GM23338 (cell line): ENCODE data around the gene PCSK5. TPM values are rescaled to one million over a fixed set of nuclear protein-coding genes. Genes with fewer than 3 reads are reported as not detected.

Source experiments
- ATAC-seq: fragments of 200-7000 bp; cut with Tn5 transposase; 3 replicates; pipeline ENCODE4 v1.9.1; 2020
- DNase-seq: peaks from one replicate; pipeline ENCODE4 v3.0.0-alpha.2; 2015; ENCODE audit warnings: low spot score
- H2AFZ ChIP-seq: fragments of 200-600 bp; sonication (generic); 2 replicates; pipeline ENCODE4 v1.8.0; 2016; ENCODE audit warnings: antibody characterized with exemption, mild to moderate bottlenecking, moderate library complexity
- H3F3A ChIP-seq: fragments of 200-600 bp; sonication (generic); replicated peaks from 2 replicates; pipeline ENCODE4 v1.8.0; 2017; ENCODE audit warnings: antibody characterized with exemption, mixed run types, low read depth
- H3K27ac ChIP-seq: fragments of 200-600 bp; sonication (generic); 2 replicates; pipeline ENCODE4 v1.6.1; 2016; ENCODE audit warnings: low read depth
- H3K27me3 ChIP-seq: fragments of 200-600 bp; sonication (generic); 2 replicates; pipeline ENCODE4 v1.8.0; 2016; ENCODE audit warnings: mild to moderate bottlenecking, mixed run types, moderate library complexity; ENCODE audit not compliant: insufficient read depth
- H3K36me3 ChIP-seq: fragments of 200-600 bp; sonication (generic); 2 replicates; pipeline ENCODE4 v1.8.0; 2016; ENCODE audit warnings: mild to moderate bottlenecking; ENCODE audit not compliant: insufficient read depth
- H3K4me1 ChIP-seq: fragments of 200-600 bp; sonication (generic); 2 replicates; pipeline ENCODE4 v1.8.0; 2016; ENCODE audit warnings: mild to moderate bottlenecking, moderate library complexity; ENCODE audit not compliant: insufficient read depth
- H3K4me2 ChIP-seq: fragments of 200-600 bp; sonication (generic); 2 replicates; pipeline ENCODE4 v1.7.1; 2017; ENCODE audit warnings: mixed run types
- H3K4me3 ChIP-seq: fragments of 200-600 bp; sonication (generic); 2 replicates; pipeline ENCODE4 v1.6.1; 2016; ENCODE audit warnings: mixed run types
- H3K79me2 ChIP-seq: fragments of 200-600 bp; sonication (generic); replicated peaks from 2 replicates; pipeline ENCODE4 v1.8.0; 2017; ENCODE audit warnings: mild to moderate bottlenecking; ENCODE audit not compliant: insufficient read depth
- H3K9me2 ChIP-seq: fragments of 200-600 bp; sonication (generic); 2 replicates; pipeline ENCODE4 v1.8.0; 2017; ENCODE audit not compliant: insufficient read depth
- H4K20me1 ChIP-seq: fragments of 200-600 bp; sonication (generic); replicated peaks from 2 replicates; pipeline ENCODE4 v1.8.0; 2017; ENCODE audit warnings: mild to moderate bottlenecking; ENCODE audit not compliant: insufficient read depth
- H3K27ac Mint-ChIP-seq: 2 replicates; pipeline ENCODE4 v1.8.0; 2020; ENCODE audit warnings: inconsistent platforms, mild to moderate bottlenecking, moderate library complexity, mixed read lengths
- H3K27me3 Mint-ChIP-seq: 3 replicates; pipeline ENCODE4 v1.8.0; 2022; ENCODE audit warnings: low read depth, mild to moderate bottlenecking, moderate library complexity, mixed read lengths, inconsistent platforms; ENCODE audit not compliant: insufficient read depth, poor library complexity
- H3K36me3 Mint-ChIP-seq: 3 replicates; pipeline ENCODE4 v1.8.0; 2021; ENCODE audit warnings: low read depth, mild to moderate bottlenecking, inconsistent platforms, moderate library complexity, mixed read lengths
- H3K4me1 Mint-ChIP-seq: 3 replicates; pipeline ENCODE4 v1.8.0; 2020; ENCODE audit warnings: mild to moderate bottlenecking, inconsistent platforms, mixed read lengths
- H3K4me3 Mint-ChIP-seq: 3 replicates; pipeline ENCODE4 v1.8.0; 2021; ENCODE audit warnings: moderate library complexity, mild to moderate bottlenecking, inconsistent platforms, mixed read lengths
- H3K9me3 Mint-ChIP-seq: 3 replicates; pipeline ENCODE4 v1.8.0; 2020; ENCODE audit warnings: moderate library complexity, mild to moderate bottlenecking, inconsistent platforms, mixed read lengths
- CREB1 ChIP-seq: fragments of 250-450 bp; sonication (Bioruptor Pico); IDR thresholded peaks from 2 replicates; pipeline ENCODE4 v1.5.0; 2020; ENCODE audit warnings: low read depth, mild to moderate bottlenecking, moderate library complexity
- CTCF ChIP-seq, 2 experiments: fragments of 200-600 bp in 1 of 2; sonication (generic) in 1 of 2; conservative IDR thresholded peaks; 2 replicates each; pipeline versions ENCODE4 v1.5.1 to v1.6.1; 2016 to 2017; ENCODE audit warnings: antibody characterized with exemption in 2 of 2, low read depth in 2 of 2, mild to moderate bottlenecking in 2 of 2, moderate library complexity in 1 of 2
- EZH2 ChIP-seq: fragments of 200-600 bp; sonication (generic); IDR thresholded peaks from one replicate; pipeline ENCODE4 v1.8.0; 2017; ENCODE audit warnings: antibody characterized with exemption, mild to moderate bottlenecking, low read depth; ENCODE audit not compliant: unreplicated experiment
- EZH2phosphoT487 ChIP-seq: fragments of 200-600 bp; sonication (generic); IDR thresholded peaks from one replicate; pipeline ENCODE4 v1.8.1; 2018; ENCODE audit warnings: antibody characterized with exemption; ENCODE audit not compliant: unreplicated experiment
- JUNB ChIP-seq: IDR thresholded peaks from one replicate; pipeline ENCODE4 v1.6.1; 2016; ENCODE audit warnings: antibody characterized with exemption; ENCODE audit not compliant: unreplicated experiment
- NANOG ChIP-seq: IDR thresholded peaks from 2 replicates; pipeline ENCODE4 v1.6.1; 2016; ENCODE audit warnings: antibody characterized with exemption, borderline replicate concordance
- POLR2AphosphoS5 ChIP-seq: IDR thresholded peaks from 2 replicates; pipeline ENCODE4 v1.6.1; 2016; ENCODE audit warnings: antibody characterized with exemption, low read depth
- STAT1 ChIP-seq: IDR thresholded peaks from one replicate; pipeline ENCODE4 v1.6.1; 2016; ENCODE audit warnings: antibody characterized with exemption; ENCODE audit not compliant: unreplicated experiment
- ZNF114 ChIP-seq: fragments of 250-450 bp; sonication (Bioruptor Pico); IDR thresholded peaks from 2 replicates; pipeline ENCODE4 v1.5.0; 2020; ENCODE audit warnings: mild to moderate bottlenecking, moderate library complexity
- ZNF331 ChIP-seq: fragments of 250-450 bp; sonication (Bioruptor Pico); IDR thresholded peaks from 2 replicates; pipeline ENCODE4 v1.5.0; 2020; ENCODE audit warnings: low read depth, mild to moderate bottlenecking, moderate library complexity
- ZNF462 ChIP-seq: fragments of 250-450 bp; sonication (Bioruptor Pico); IDR thresholded peaks from 2 replicates; pipeline ENCODE4 v1.5.0; 2020; ENCODE audit warnings: mild to moderate bottlenecking, moderate library complexity
- polyA plus RNA-seq: library from polyadenylated mRNA; unstranded; fragments of >200 nt; fragmentation: Nextera tagmentation; extraction: Ambion mirVana; gene quantifications from 2 replicates; pipeline ENCODE4 v1.2.1, GENCODE V29; 2016
- total RNA-seq: library from RNA; depleted of rRNA; stranded (reverse); fragments of >200 nt; shearing (Covaris generic); gene quantifications from 2 replicates; pipeline ENCODE4 v1.2.3, GENCODE V29; 2014
- TF ChIP-seq, protein P1 (sequence below): IDR thresholded peaks from one replicate; pipeline ENCODE4 v1.6.1; 2018; ENCODE audit warnings: antibody characterized with exemption; ENCODE audit not compliant: unreplicated experiment
- TF ChIP-seq, protein P2 (sequence below): IDR thresholded peaks from 2 replicates; pipeline ENCODE4 v1.6.1; 2016; ENCODE audit warnings: antibody characterized with exemption

PCSK5 gene
- total and polyA plus RNA-seq, 2 experiments from 2014 or later, result 12.3 to 34.8 TPM

DNA sequence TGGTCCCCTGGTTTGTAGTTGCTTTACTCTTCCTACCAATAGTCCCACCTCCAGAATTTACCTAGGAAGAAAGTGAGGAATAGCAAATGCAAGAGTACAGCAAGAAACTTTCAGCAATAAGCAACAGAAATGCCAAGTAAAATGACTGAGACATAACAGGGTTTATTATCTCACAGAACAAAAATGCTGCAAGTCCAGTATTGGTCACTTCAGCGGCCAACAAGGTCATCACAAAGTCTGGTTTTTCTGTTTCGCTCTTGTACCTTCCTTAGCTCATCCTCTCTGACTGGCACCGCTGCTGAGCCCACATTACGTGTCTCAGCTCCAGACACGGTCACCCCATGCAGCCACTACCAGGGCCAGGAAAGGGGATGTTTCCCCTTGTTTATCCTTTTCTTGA is 421.1 kb downstream of the PCSK5 start:
- H3K79me2 ChIP-seq, result no peaks in the 10 kb centered on the region
- no peaks in the 10 kb centered on the region for H4K20me1 ChIP-seq
- no peak overlapping the region for H3K27ac Mint-ChIP-seq
- no peaks in the 10 kb centered on the region for H3F3A ChIP-seq
- peaks cover 7% of the 10 kb centered on the region for H3K27me3 Mint-ChIP-seq
- no peak overlapping the region for H3K27ac ChIP-seq
- H3K9me2 ChIP-seq, result no peaks in the 10 kb centered on the region
- H3K4me2 ChIP-seq, result no peak overlapping the region
- TF ChIP-seq, protein P1, sequence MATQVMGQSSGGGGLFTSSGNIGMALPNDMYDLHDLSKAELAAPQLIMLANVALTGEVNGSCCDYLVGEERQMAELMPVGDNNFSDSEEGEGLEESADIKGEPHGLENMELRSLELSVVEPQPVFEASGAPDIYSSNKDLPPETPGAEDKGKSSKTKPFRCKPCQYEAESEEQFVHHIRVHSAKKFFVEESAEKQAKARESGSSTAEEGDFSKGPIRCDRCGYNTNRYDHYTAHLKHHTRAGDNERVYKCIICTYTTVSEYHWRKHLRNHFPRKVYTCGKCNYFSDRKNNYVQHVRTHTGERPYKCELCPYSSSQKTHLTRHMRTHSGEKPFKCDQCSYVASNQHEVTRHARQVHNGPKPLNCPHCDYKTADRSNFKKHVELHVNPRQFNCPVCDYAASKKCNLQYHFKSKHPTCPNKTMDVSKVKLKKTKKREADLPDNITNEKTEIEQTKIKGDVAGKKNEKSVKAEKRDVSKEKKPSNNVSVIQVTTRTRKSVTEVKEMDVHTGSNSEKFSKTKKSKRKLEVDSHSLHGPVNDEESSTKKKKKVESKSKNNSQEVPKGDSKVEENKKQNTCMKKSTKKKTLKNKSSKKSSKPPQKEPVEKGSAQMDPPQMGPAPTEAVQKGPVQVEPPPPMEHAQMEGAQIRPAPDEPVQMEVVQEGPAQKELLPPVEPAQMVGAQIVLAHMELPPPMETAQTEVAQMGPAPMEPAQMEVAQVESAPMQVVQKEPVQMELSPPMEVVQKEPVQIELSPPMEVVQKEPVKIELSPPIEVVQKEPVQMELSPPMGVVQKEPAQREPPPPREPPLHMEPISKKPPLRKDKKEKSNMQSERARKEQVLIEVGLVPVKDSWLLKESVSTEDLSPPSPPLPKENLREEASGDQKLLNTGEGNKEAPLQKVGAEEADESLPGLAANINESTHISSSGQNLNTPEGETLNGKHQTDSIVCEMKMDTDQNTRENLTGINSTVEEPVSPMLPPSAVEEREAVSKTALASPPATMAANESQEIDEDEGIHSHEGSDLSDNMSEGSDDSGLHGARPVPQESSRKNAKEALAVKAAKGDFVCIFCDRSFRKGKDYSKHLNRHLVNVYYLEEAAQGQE, result no peak
- TF ChIP-seq CREB1 (no peak), JUNB (no peak), ZNF331 (CRISPR knock-in tag) (no peak), ZNF114 (CRISPR knock-in tag) (no peak), CTCF (conservative IDR thresholded peaks at IDR 0.05; ENCODE audit: low read depth in 2 of 2) (no peak), EZH2 (no peak), POLR2AphosphoS5 (no peak), ZNF462 (no peak), EZH2phosphoT487 (no peak), STAT1 (no peak), NANOG (no peak)
- TF ChIP-seq, protein P2, sequence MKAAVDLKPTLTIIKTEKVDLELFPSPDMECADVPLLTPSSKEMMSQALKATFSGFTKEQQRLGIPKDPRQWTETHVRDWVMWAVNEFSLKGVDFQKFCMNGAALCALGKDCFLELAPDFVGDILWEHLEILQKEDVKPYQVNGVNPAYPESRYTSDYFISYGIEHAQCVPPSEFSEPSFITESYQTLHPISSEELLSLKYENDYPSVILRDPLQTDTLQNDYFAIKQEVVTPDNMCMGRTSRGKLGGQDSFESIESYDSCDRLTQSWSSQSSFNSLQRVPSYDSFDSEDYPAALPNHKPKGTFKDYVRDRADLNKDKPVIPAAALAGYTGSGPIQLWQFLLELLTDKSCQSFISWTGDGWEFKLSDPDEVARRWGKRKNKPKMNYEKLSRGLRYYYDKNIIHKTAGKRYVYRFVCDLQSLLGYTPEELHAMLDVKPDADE, result no peak
- H3K36me3 Mint-ChIP-seq, result no peaks in the 10 kb centered on the region; the same call in 2 of the 3 replicates
- H3K4me3 ChIP-seq, result no peak overlapping the region
- no peak overlapping the region for H3K4me3 Mint-ChIP-seq
- ATAC-seq (no peak), DNase-seq (no peak)
- H3K36me3 ChIP-seq, result no peaks in the 10 kb centered on the region
- H3K9me3 Mint-ChIP-seq, result no peaks in the 10 kb centered on the region
- H2AFZ ChIP-seq, result no peak overlapping the region
- H3K4me1 ChIP-seq, result no peaks in the 10 kb centered on the region
- no peaks in the 10 kb centered on the region for H3K27me3 ChIP-seq
- H3K4me1 Mint-ChIP-seq, result peaks cover 6% of the 10 kb centered on the region
